Fibroblast of lung (primary cell): Measurements from ENCODE around the gene ST6GALNAC4.

ENCODE experiments used
- EZH2 ChIP-seq: IDR thresholded peaks from 2 replicates; pipeline ENCODE4 v1.5.1; 2012; ENCODE audit warnings: low read length, control low read depth, mild to moderate bottlenecking; ENCODE audit errors: missing control alignments
- TF ChIP-seq, protein P1 (sequence below), 2 donors: IDR thresholded peaks in 1 of 2; conservative IDR thresholded peaks in 1 of 2; 1 replicate in 1 of 2; 2 replicates in 1 of 2; pipeline ENCODE4 v1.5.1; 2011 to 2012; ENCODE audit warnings: low read length in 2 of 2, control low read depth in 1 of 2, inconsistent platforms in 1 of 2, low read depth in 1 of 2, mild to moderate bottlenecking in 1 of 2

DNA sequence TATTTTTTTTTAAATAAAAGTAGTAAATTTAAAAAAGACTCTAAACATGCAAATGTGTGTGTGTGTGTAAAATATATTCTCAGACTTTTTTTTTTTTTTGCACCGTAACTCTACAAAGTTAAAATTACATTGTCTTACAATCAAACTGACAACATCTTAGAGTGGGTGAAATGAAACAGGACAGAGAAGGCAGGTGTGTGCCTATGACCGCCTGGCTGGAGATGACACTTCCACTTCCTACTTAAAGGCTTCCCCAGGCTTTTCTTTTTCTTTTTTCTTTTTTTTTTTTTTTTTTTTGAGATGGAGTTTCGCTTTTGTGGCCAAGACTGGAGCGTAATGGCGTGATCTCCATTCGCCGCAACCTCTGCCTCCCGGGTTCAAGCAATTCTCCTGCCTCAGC lies 36.7 kb downstream of the ST6GALNAC4 start:
- TF ChIP-seq EZH2 = no peak
- TF ChIP-seq, protein P1, sequence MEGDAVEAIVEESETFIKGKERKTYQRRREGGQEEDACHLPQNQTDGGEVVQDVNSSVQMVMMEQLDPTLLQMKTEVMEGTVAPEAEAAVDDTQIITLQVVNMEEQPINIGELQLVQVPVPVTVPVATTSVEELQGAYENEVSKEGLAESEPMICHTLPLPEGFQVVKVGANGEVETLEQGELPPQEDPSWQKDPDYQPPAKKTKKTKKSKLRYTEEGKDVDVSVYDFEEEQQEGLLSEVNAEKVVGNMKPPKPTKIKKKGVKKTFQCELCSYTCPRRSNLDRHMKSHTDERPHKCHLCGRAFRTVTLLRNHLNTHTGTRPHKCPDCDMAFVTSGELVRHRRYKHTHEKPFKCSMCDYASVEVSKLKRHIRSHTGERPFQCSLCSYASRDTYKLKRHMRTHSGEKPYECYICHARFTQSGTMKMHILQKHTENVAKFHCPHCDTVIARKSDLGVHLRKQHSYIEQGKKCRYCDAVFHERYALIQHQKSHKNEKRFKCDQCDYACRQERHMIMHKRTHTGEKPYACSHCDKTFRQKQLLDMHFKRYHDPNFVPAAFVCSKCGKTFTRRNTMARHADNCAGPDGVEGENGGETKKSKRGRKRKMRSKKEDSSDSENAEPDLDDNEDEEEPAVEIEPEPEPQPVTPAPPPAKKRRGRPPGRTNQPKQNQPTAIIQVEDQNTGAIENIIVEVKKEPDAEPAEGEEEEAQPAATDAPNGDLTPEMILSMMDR (conservative IDR thresholded peaks at IDR 0.05 in 1 of 2, IDR thresholded peaks at IDR 0.05 in 1 of 2; ENCODE audit: low read depth in 1 of 2, low read length in 2 of 2) = no peak
